Activated CD4-positive, alpha-beta memory T cell treated with anti-CD3 and anti-CD28 coated beads, Interleukin-2, amount 10 ng/mL, durations not matched to agents 7 days and 5 days (primary cell): Measurements from ENCODE around the gene GLP2R. TPM values are rescaled to one million over a fixed set of nuclear protein-coding genes. Genes with fewer than 3 reads are reported as not detected.

Source experiments
- CTCF ChIA-PET: fragments of 350-600 bp; sonication (Branson Sonifier 250); formaldehyde crosslinking; loops from one replicate; lab custom pipeline; 2021; ENCODE audit warnings: antibody characterized with exemption, inconsistent platforms; lab: Charles Lee
- POLR2A ChIA-PET: fragments of 350-600 bp; sonication (Branson Sonifier 250); formaldehyde crosslinking; loops from one replicate; lab custom pipeline; 2021; ENCODE audit warnings: antibody characterized with exemption; lab: Charles Lee
- DNase-seq: peaks from one replicate; pipeline ENCODE4 v3.0.0-alpha.2; 2020
- H3K27ac Mint-ChIP-seq: one replicate; pipeline ENCODE4 v1.8.0; 2021; ENCODE audit warnings: mild to moderate bottlenecking, mixed read lengths
- H3K27me3 Mint-ChIP-seq: one replicate; pipeline ENCODE4 v1.8.0; 2021; ENCODE audit warnings: mixed read lengths
- H3K36me3 Mint-ChIP-seq: one replicate; pipeline ENCODE4 v1.8.0; 2021; ENCODE audit warnings: low read depth, mixed read lengths
- H3K4me1 Mint-ChIP-seq: one replicate; pipeline ENCODE4 v1.8.0; 2021; ENCODE audit warnings: mixed read lengths
- H3K4me3 Mint-ChIP-seq: one replicate; pipeline ENCODE4 v1.8.0; 2021; ENCODE audit warnings: mild to moderate bottlenecking, mixed read lengths
- H3K9me3 Mint-ChIP-seq: one replicate; pipeline ENCODE4 v1.8.0; 2021; ENCODE audit warnings: mixed read lengths
- total RNA-seq, 2 experiments: library from RNA; stranded (reverse); gene quantifications; one replicate each; pipeline ENCODE4 v1.2.3, GENCODE V29; 2021

GLP2R gene
- total RNA-seq, 2 experiments from 2014 or later = not detected

DNA sequence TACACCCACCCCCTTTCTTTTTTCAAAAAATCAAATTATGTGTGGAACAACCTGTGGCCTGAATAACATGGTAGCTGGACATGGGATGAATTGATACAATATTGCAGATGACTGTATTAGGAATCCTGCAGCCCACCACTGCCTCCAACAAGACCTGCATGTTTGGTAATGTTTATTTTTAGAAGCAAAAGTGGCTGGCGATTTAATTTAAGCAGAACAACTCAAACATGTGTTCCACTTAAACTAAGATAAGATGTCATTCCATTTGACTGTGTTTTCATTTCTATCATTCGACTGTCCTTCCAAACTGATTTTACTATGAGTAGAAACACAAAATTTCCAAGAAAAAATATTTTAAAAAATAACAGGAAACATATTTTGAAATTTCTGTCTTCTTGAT is 24.2 kb upstream of the GLP2R start:
- ChIA-PET CTCF (no interaction called here), POLR2A (no interaction called here)
- Mint-ChIP-seq H3K9me3 (no peaks in the 10 kb centered on the region), H3K27ac (no peak overlapping the region), H3K4me1 (no peaks in the 10 kb centered on the region), H3K36me3 (no peaks in the 10 kb centered on the region), H3K27me3 (no peaks in the 10 kb centered on the region), H3K4me3 (no peak overlapping the region)
- DNase-seq = no peak

DNA sequence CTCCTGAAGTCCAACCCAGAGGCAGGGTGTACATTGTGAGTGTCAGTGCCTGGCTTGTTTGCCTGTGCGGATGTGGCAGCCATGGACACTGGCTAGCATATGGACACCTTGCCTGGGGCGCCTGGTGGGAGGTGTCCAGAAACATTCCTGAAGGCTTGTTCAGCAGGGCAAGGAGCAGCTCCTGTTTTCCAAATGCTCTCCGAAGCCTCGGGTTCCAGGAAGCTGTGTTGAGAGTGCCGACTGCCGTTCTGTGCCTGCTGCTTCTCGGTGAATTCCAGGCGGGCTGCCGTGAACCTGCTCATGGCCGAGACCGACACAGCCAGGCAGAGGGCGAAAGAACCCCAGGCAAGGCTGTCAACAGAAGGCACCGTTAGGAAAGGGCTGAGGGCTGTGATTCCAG is 23.4 kb upstream of the GLP2R start:
- H3K27me3 Mint-ChIP-seq = no peaks in the 10 kb centered on the region
- H3K36me3 Mint-ChIP-seq = no peaks in the 10 kb centered on the region
- H3K9me3 Mint-ChIP-seq = no peaks in the 10 kb centered on the region
- ChIA-PET POLR2A (no interaction called here), CTCF (no interaction called here)
- DNase-seq = no peak
- H3K27ac Mint-ChIP-seq = no peak overlapping the region
- no peaks in the 10 kb centered on the region for H3K4me1 Mint-ChIP-seq
- H3K4me3 Mint-ChIP-seq = no peak overlapping the region

DNA sequence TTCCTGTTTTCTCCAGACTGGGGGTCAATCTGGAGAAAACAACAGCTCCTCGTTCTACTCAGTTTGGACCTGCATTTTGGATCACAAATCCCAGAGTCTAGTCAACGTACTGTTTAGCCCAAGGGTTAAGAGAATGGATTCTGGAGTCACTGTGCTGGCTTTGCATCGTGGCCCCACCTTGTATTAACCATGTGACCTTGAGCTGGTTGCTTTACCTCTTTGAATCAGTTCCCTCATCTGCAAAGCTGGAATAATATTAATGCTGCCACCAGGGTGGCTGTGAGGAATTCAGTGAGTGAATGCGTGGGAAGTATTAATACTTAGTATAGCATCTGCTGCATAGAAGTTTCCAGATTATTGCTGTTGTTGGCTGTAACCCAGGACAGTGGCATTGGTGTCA is 23.0 kb upstream of the GLP2R start:
- CTCF ChIA-PET = no interaction called here
- no peak for DNase-seq
- Mint-ChIP-seq H3K9me3 (no peaks in the 10 kb centered on the region), H3K27me3 (no peaks in the 10 kb centered on the region), H3K4me3 (no peak overlapping the region), H3K4me1 (no peaks in the 10 kb centered on the region), H3K27ac (no peak overlapping the region), H3K36me3 (no peaks in the 10 kb centered on the region)
- POLR2A ChIA-PET = no interaction called here

DNA sequence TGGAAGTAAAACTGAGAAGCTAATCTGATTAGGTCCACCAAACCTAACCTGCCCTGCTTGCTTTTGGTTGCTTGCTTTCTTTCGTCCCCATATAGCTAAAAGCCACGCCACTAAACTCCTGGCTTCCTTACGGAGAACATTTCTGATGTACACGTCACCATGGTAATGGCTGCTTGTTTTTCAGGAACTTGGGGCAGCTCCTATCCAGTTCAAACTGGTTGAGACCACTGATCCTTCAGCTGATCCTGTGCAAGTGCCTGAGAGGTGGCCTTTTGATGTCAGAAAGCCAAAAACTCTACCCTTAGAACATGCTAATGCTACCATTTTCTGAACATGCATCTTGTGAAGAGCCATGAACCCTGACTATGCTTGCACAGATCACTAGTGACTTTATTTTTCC is 20.0 kb upstream of the GLP2R start:
- H3K27ac Mint-ChIP-seq = no peak overlapping the region
- no peaks in the 10 kb centered on the region for H3K4me1 Mint-ChIP-seq
- H3K27me3 Mint-ChIP-seq = no peaks in the 10 kb centered on the region
- no peak overlapping the region for H3K4me3 Mint-ChIP-seq
- no peaks in the 10 kb centered on the region for H3K9me3 Mint-ChIP-seq
- POLR2A ChIA-PET = no interaction called here
- CTCF ChIA-PET = no interaction called here
- H3K36me3 Mint-ChIP-seq = no peaks in the 10 kb centered on the region
- DNase-seq = no peak

DNA sequence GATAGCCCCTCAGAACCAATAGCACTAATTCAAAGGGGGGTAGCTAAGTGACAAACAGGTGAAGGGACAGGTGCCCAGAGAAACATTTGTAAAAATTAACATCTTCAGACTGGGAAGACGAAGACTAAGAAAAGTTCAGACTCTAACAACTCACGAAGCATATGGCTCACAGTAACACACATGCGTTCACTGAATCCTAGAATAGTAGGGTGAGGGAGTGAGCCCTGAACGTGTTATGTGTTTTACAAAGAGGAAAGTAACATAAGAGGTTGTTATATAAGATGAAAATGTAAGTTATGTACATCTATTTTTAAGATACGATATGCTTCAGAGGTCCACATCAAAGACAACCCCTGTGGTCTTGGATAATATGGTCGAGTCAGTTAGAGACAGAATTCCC is 19.0 kb upstream of the GLP2R start:
- Mint-ChIP-seq H3K4me1 (no peaks in the 10 kb centered on the region), H3K9me3 (no peaks in the 10 kb centered on the region), H3K36me3 (no peaks in the 10 kb centered on the region), H3K4me3 (no peak overlapping the region), H3K27me3 (no peaks in the 10 kb centered on the region), H3K27ac (no peak overlapping the region)
- DNase-seq = no peak
- ChIA-PET CTCF (no interaction called here), POLR2A (no interaction called here)

DNA sequence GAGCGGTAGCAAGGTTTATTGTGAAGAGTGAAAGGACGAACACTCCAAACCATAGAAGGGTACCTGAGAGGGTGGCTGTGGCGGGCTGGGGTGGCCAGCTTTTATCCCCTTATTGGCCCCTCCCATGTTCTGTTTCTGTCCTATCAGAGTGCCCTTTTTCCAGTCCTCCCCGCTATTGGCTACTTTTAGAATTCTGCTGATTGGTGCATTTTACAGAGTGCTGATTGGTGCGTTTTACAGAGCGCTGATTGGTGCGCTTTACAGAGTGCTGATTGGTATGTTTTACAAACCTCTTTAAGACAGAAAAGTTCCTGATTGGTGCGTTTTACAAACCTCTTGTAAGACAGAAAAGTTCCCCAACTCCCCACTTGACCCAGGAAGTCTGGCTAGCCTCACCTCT is 16.3 kb upstream of the GLP2R start:
- no peaks in the 10 kb centered on the region for H3K9me3 Mint-ChIP-seq
- no peak for DNase-seq
- no peak overlapping the region for H3K27ac Mint-ChIP-seq
- no peaks in the 10 kb centered on the region for H3K27me3 Mint-ChIP-seq
- no peaks in the 10 kb centered on the region for H3K36me3 Mint-ChIP-seq
- ChIA-PET CTCF (no interaction called here), POLR2A (no interaction called here)
- no peak overlapping the region for H3K4me3 Mint-ChIP-seq
- no peaks in the 10 kb centered on the region for H3K4me1 Mint-ChIP-seq

DNA sequence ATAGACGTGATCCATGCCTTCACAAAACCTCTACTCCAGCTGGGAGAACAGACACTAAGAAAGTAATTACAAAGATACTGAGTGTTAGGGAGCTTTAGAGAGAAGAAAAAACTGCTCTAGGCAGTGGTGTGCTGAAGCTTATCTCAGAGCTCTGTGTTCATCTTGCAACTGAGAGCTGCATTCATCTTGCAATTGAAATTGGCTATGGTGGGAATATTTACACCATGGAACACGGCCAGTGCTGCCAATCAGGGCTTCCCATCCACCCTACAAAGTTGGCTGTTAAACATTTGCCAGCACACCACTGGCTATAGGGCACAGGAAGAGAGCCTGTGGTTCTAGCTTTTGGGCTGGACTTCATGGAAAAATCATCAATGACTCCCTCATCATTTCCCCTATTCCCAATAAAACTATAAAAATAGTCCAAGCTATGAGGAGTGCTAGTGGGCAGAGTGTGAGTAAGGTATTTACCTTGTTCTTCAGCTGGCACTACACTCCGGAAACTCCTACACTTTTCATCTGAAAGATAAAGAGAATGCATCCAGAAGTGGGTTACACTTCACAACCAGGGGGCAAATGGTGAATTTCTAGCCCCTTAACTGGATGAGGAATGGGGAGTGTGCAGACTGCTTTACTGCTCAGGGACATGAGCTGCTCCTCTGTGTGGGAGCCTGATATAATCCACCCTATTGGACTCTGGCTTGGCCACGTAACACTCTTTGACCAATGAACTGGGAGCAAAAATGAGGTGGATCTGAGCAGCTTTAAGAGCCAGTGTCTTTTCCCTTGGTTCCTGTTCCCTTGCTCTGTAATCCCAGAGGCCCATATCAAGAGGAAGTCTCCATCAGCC is 15.4 kb upstream of the GLP2R start:
- Mint-ChIP-seq H3K9me3 (no peaks in the 10 kb centered on the region), H3K27ac (no peak overlapping the region), H3K4me3 (no peak overlapping the region), H3K4me1 (no peaks in the 10 kb centered on the region), H3K36me3 (no peaks in the 10 kb centered on the region), H3K27me3 (no peaks in the 10 kb centered on the region)
- POLR2A ChIA-PET = no interaction called here
- CTCF ChIA-PET = no interaction called here
- DNase-seq = no peak

DNA sequence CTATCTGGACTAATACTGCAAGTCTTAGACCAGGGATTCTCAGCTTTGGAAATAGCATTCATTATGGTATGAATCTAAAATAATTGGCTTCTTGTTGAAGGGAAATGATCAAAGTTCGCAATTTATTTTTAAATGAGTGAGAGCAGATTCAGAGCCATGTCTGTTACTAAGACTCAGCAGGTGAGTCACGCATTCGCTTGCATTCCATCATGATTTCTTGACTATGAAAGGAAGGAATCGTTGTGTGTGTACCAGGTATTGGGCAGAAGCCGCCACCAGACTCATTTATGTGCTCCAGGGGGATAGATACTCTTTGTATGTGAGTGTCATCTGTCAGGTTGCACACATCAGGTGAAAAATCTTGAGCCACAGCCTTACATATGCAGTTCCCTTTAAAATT is 14.6 kb upstream of the GLP2R start:
- H3K9me3 Mint-ChIP-seq = no peaks in the 10 kb centered on the region
- no peaks in the 10 kb centered on the region for H3K27me3 Mint-ChIP-seq
- no peak for DNase-seq
- H3K36me3 Mint-ChIP-seq = no peaks in the 10 kb centered on the region
- no peaks in the 10 kb centered on the region for H3K4me1 Mint-ChIP-seq
- H3K27ac Mint-ChIP-seq = no peak overlapping the region
- H3K4me3 Mint-ChIP-seq = no peak overlapping the region
- ChIA-PET POLR2A (no interaction called here), CTCF (no interaction called here)

DNA sequence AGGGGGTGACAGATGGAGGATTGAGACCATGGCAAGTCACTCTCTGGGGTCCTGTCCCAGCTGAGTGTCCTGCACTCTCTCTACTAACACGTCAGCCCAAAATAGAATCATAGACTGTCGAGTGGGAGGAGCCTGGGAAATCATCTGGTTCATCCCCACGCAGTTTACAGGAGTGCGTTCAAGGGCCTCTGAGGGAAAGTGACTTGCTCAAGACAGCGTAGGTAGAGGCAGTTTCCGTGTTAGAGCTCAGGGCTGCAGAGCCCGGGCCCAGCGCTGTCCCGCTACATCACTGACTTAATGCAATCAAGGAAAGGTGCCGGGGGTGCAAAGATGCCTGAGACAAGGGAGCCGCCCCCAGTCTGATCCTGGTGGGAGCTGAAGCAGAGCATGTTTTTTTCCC is 14.2 kb upstream of the GLP2R start:
- Mint-ChIP-seq H3K9me3 (peaks cover 4% of the 10 kb centered on the region), H3K4me1 (no peaks in the 10 kb centered on the region), H3K27me3 (no peaks in the 10 kb centered on the region), H3K36me3 (no peaks in the 10 kb centered on the region), H3K27ac (no peak overlapping the region), H3K4me3 (no peak overlapping the region)
- CTCF ChIA-PET = no interaction called here
- no peak for DNase-seq
- POLR2A ChIA-PET = no interaction called here

DNA sequence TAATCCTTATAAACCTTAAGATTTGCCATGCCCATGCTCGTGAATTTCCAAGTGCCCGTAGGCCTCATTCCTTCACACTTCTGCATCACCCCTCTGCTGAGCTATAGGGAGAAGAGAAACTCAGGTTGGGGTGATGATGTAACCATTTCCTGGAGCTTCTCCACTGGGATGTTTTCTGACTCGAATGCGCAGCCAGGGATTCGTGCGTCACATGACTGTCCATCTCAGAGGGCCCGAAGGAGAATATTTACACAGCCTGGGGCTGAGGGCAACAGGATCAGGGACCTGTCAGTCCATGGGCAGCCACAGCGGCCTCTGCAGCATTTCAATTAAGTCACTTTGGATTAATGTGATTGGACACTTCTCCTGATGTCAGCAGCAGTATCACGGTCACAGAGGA is 12.6 kb upstream of the GLP2R start:
- DNase-seq = no peak
- ChIA-PET POLR2A (no interaction called here), CTCF (no interaction called here)
- Mint-ChIP-seq H3K4me3 (no peak overlapping the region), H3K27me3 (no peaks in the 10 kb centered on the region), H3K36me3 (no peaks in the 10 kb centered on the region), H3K9me3 (peaks cover 5% of the 10 kb centered on the region), H3K27ac (no peak overlapping the region), H3K4me1 (no peaks in the 10 kb centered on the region)

DNA sequence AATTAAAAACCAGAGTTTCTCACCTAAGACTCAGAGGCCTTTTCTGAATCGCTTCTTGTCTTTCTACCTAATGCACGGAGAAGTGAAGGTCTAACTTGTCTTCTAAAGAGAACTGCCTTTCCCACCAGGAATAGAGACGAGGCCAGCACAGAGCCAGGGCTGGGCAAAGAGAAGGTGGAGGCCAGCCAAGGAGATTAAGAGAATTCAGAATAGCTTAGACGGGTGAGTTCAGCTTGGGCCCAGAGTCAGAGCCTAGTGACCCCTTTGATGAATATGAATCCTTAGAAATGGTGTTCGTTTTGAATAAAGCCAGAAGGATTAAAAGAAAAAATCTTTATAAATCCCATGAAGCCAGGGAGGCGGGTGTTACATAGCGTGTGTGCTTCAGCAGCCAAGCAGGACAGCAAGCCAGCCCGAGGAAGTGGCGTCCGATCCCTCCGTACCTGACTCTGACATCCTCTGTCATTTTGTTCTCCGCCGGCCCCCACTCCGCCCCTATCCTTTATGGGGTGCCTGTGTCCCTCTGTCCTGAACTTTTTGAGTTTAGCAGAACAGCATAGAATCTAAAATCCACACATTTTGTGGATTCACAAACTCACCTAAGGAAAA is 11.3 kb upstream of the GLP2R start:
- CTCF ChIA-PET = no interaction called here
- Mint-ChIP-seq H3K4me1 (no peaks in the 10 kb centered on the region), H3K27ac (no peak overlapping the region), H3K27me3 (no peaks in the 10 kb centered on the region), H3K9me3 (peaks cover 5% of the 10 kb centered on the region), H3K4me3 (no peak overlapping the region), H3K36me3 (no peaks in the 10 kb centered on the region)
- POLR2A ChIA-PET = no interaction called here
- DNase-seq = no peak

DNA sequence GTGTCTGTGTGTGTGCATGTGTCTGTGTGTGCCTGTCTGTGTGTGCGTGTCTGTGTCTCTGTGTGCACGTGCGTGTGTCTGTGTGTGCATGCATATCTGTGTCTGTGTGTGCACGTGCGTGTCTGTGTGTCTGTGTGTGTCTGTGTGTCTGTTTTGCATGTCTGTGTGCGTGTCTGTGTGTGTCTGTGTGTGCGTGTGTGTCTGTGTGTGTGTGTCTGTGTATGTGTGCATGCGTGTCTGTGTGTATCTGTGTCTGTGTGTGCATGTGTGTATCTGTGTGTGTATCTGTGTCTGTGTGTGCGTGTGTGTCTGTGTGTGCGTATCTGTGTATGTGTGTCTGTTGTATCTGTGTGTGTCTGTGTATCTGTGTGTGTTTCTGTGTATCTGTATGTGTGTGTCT is 9.3 kb upstream of the GLP2R start:
- Mint-ChIP-seq H3K4me1 (no peaks in the 10 kb centered on the region), H3K36me3 (no peaks in the 10 kb centered on the region), H3K4me3 (no peak overlapping the region), H3K9me3 (peaks cover 5% of the 10 kb centered on the region), H3K27ac (no peak overlapping the region), H3K27me3 (no peaks in the 10 kb centered on the region)
- ChIA-PET POLR2A (no interaction called here), CTCF (no interaction called here)
- DNase-seq = no peak

DNA sequence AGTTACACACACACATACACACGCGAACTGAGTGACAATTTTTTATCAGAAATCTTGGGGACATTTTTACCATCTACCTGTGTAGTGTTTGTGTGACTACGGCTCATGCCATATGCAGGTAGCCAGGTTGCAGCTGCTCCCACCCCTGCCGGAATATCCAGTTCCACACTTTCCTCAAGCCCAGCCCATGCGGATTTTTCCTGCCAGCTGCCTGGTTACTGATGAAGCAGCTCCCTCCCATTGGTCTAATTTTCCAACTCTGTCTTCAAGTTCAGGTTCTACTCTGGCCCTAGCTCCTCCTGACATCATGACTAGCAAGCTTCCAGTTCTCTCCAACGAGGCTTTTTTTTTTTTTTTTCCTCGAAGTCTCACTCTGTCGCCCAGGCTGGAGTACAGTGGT is 8.6 kb upstream of the GLP2R start:
- no peak overlapping the region for H3K4me3 Mint-ChIP-seq
- H3K9me3 Mint-ChIP-seq = peaks cover 5% of the 10 kb centered on the region
- ChIA-PET POLR2A (no interaction called here), CTCF (no interaction called here)
- no peaks in the 10 kb centered on the region for H3K36me3 Mint-ChIP-seq
- DNase-seq = no peak
- no peaks in the 10 kb centered on the region for H3K27me3 Mint-ChIP-seq
- H3K27ac Mint-ChIP-seq = no peak overlapping the region
- no peaks in the 10 kb centered on the region for H3K4me1 Mint-ChIP-seq

DNA sequence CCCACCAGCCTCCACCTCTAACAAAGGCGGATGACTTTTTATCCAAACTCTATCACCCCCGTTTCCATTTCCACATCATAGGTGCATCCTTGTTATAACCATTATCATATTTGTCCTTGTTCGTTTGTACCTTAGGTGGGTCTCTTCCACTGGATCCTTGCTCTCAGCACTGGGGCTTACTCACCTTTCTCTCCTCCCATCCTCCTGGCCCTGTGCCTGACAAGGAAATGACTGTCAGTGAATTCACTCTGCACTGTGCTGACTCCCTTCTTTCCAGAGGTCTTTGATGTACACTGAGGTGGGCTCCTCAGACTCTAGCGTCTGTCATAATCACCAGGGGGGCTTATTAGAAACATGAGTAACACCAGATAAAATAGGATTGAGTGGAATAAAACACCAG is 7.0 kb upstream of the GLP2R start:
- no peaks in the 10 kb centered on the region for H3K36me3 Mint-ChIP-seq
- peaks cover 8% of the 10 kb centered on the region for H3K9me3 Mint-ChIP-seq
- H3K27ac Mint-ChIP-seq = no peak overlapping the region
- POLR2A ChIA-PET = no interaction called here
- no peaks in the 10 kb centered on the region for H3K27me3 Mint-ChIP-seq
- no peaks in the 10 kb centered on the region for H3K4me1 Mint-ChIP-seq
- DNase-seq = no peak
- no peak overlapping the region for H3K4me3 Mint-ChIP-seq
- CTCF ChIA-PET = no interaction called here
